TTC549 (cell line): Measurements from ENCODE around the gene NDST1.

Experiments used
- FAIRE-seq: peaks from 2 replicates; lab custom pipeline; 2012; peaks lifted over from hg19 to GRCh38; lab: Jason Lieb, UNC

The NDST1 gene

DNA sequence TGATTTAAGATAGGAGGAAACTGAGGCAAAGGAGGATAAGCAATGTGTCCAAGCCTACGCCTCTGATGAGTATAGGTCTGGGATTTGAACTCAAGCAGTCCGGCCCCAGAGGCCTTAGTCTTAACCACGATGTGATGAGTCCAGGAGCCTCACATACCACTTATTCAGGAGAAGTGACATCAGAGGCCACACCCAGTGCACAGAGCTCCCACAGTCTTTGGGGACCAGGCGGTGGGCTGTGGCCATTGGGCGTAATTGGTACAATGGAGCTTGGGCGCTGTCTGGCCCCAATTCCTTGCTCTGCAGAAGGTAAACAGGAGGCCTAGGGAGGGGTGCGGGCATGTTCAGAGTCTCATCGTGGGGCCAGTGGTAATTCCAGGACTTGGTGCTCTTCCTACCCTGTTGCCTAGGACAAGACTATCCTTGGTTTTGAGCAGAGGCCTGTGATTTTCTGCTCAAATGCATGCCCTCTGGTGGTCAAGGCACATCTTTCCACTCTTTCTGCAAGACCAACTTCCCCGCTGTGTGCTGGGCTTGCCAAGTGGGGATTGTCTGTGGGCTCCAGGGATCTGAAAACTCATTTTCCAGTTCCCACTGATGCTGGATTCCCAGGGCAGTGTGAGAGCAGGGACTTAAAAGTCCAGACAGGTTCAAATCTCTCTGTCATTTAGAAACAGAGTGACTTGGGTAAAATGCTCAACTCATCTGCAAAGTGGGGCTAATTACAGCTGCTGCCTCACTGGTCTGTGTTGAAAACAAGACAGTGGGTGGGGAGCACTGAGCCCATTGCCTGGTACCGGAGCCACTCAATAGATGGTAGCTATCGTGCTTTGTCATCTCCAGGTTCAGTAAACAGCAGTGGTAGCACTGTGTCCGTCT, 15.8 kb downstream of the NDST1 start:
- FAIRE-seq, result peak; percentile 22

DNA sequence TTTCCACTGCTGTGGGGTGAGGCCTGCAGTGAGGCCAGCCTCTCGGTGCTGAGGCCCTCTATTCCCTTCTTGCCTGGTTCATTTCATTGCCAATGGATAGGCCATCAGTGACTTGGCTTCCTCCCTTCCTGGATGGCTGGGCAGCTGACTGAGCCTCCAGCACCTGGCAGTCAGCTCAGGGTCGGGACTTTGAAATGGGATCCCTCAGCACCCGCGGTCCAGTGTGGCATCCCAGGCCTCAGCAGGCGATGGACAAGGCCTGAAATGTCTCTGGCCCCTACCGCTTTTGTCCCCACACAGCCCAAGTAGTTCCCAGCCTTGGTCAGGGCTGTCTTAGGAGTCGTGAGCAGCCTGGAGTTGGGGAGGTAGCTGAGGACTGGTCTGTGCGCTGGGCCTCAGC, 17.2 kb downstream of the NDST1 start:
- FAIRE-seq, result no peak

DNA sequence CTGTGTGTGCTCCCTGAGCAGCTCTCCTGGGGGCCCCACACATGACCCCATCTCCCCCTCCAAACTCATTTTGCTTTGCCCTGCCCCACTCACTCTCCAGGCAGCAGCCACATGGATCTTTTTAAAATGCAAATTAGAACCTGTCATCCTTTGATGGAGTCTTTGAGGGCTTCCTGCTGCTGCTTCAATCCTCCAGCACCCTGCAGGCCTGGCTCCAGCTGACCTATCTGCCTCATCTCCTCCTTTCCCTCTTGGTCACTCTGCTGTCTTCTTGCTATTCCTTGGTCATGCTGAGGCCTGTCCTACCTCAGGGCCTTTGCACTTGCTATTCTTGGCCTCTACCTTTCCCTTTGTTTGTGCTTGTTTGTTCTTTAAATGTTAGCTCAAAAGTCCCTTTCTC, 17.9 kb downstream of the NDST1 start:
- no peak for FAIRE-seq

DNA sequence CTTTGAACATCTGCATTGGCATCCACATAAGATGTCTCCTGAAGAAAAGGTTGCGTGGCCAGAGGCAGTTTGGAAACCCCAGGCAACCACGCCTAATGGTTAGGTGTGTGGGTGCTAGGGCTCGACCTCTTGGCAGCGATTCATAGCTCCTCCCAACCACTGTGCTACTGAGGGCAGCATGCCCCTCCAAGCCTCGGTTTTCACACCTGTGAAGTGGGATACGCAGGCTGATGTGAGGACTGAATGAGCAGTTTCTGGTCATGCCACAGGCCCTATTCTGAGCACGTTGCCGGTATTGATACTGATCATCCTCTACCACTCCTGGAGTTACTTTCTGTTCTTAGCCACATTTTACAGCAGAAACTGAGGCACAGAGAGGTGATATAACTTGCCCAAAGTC, 19.1 kb downstream of the NDST1 start:
- no peak for FAIRE-seq

DNA sequence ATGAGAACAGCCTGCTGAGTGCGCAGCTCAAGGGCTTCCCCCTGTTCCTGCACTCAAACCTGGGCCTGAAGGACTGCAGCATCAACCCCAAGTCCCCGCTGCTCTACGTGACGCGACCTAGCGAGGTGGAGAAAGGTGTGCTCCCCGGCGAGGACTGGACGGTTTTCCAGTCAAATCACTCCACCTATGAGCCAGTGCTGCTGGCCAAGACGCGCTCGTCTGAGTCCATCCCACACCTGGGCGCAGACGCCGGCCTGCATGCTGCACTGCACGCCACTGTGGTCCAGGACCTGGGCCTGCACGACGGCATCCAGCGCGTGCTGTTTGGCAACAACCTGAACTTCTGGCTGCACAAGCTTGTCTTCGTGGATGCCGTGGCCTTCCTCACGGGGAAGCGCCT, 19.9 kb downstream of the NDST1 start:
- FAIRE-seq, result no peak

DNA sequence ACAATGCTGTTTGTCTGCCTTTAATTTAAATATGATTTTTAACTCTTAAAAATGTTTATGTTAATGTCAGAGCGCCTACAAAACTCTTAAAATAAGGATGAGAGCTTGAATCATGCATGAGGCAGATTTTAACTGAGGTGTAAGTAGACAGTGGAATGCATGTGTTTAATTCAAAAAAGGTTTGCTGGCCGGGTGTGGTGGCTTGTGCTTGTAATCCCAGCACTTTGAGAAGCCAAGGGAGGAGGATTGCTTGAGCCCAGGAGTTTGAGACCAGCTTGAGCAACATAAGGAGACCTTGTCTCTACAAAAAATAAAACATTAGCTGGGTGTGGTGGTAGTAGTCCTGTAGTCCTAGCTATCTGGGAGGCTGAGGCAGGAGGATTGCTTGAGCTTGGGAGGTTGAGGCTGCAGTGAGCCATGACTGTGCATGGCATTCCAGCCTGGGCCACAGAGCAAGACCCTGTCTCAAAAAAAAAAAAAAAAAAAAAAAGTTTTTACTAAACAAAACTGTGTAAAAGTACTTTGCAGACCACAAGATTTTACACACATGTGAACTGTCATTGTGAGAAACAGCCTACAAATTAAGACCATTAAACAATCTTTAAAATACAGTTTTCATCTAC, 21.1 kb downstream of the NDST1 start:
- no peak for FAIRE-seq

DNA sequence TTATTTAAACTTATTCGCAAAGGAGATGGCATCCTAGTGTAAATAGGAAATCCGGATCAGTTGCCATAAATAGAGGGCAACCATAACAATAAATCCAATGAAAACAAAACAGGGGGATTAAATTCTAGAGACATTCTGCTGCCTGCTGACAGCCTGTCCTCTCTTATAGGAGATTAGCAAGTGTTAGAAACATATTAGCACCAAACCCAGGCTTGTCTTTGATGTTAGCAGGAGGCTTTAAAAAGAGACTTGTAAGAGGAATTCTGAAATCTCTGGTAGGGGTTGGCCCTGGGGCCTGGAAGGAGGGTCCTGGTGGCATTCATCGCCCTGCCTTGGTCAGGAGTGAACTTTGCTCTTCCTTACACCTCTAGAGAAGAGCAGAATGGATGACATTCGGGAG, 21.6 kb downstream of the NDST1 start:
- FAIRE-seq, result no peak

DNA sequence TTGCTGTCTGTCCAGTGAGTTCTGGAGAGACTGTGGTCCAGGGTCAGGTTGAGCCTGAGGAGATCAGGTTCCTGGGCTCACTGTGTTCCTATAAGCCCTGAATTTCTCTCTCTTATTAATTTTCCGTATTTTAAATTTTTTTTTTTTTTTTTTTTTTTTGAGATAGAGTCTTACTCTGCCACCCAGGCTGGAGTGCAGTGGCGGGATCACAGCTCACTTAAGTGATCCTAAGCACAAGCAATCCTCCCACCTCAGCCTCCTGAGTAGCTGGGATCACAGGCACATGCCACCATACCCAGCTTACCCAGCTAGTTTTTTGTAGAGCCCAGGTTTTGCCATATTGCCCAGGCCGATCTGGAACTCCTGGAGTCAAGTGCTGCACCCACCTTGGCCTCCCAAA, 22.5 kb downstream of the NDST1 start:
- FAIRE-seq, result no peak

DNA sequence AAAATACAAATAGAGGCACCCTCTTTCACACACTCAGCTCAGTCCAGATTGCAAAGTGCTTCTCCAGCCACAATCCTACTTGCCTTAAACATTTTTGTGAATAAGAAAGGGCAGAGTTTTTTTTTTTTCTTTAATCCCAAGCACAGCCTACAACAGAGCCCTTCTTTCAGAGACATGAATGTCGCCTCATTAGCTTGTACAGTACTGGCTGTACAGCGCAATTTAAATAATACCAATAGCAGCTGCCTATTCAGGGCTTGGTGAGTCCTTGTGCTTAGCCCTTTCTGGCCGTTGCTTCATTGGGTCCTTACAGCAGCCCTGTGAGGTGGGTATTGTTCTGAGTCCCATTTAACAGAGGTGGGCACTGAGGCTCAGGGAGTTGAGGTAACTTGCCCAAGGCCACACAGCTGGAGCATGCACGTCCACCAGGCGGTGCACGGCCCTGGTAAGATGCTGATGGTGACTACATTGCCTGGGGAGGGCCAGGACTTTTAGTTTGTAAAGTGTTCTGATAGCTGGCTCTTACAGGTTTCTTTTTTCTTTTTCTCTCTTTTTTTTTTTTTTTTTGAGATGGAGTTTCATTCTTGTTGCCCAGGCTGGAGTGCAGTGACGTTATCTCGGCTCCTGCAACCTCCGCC, 23.1 kb downstream of the NDST1 start:
- no peak for FAIRE-seq

DNA sequence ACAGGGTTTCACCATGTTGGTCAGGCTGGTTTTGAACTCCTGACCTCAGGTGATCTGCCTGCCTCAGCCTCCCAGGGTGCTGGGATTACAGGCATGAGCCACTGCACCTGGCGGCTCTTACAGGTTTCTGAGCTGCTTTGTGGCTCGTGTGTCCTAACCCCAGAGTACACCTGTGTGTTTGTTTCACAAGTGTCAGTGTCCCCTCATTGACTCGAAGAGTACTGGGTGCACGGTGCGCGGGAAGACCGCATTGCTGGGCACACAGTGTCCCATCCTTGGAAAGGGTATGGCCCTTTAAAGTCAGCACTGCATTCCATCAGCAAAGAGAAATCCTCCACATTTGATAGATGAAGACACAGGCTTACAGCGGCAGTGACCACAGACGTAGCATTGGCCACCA, 23.8 kb downstream of the NDST1 start:
- no peak for FAIRE-seq

DNA sequence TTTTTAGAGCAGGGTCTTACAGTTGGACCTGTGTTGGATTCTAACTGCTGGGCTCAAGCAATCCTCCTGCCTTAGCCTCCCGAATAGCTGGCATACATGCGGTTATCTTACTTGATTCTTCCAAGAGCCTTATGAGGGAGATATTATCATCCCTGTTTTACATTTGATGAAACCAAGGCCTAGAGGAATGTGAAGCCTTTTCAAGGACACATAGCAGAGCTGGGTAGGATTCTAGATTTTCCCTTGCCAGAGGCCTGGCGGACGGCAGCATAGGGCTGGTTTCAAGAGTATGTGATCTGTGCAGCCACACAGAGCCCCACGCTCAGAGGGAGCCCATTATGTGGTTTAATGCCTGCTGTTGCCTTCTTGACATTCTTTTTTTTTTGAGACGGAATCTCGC, 24.2 kb downstream of the NDST1 start:
- no peak for FAIRE-seq

DNA sequence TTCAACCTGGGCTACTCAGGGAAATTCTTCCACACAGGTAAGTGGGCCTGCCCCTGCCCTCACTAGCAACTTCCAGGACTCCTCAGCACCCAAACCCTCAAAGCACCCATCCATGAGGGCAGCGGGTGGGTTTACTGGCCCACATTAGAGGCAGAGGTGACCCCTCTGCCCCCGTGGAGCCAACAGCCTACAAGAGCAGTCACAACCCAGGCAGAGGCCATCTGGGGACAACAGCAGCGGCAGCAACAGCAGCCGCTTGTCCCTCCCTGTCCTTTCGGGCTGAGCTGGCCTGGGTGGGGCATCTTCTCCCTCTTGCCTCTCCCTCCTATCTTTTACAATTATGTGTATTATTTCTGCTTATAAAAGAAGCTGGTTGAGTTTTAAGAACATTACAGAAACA, 25.1 kb downstream of the NDST1 start:
- FAIRE-seq, result no peak

DNA sequence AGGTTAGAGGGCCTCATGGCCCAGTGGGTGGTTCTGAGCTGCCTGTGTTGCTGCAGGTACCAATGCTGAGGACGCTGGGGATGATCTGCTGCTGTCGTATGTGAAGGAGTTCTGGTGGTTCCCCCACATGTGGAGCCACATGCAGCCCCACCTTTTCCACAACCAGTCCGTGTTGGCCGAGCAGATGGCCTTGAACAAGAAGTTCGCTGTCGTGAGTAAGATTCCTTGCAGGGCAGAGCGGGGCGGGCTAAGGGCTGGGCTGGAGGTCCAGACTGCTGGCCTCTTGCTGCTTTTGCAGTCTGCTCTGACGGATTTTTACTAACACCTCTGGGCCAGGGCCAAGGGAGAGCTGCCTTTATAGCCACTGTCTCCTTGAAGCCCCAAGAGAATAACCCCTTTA, 26.9 kb downstream of the NDST1 start:
- no peak for FAIRE-seq

DNA sequence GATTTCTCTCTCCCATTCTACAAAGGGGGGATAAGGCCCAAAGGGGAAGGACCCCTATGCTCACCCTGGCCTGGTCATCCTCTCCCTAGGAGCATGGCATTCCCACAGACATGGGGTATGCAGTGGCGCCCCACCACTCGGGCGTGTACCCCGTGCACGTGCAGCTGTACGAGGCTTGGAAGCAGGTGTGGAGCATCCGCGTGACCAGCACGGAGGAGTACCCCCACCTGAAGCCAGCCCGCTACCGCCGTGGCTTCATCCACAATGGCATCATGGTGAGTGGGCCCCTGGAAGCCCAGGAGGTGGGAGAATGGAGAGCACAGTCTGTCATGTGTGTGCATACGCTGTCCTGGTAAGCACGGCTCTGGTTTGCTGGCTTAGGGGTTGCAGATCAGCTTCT, 27.7 kb downstream of the NDST1 start:
- no peak for FAIRE-seq

DNA sequence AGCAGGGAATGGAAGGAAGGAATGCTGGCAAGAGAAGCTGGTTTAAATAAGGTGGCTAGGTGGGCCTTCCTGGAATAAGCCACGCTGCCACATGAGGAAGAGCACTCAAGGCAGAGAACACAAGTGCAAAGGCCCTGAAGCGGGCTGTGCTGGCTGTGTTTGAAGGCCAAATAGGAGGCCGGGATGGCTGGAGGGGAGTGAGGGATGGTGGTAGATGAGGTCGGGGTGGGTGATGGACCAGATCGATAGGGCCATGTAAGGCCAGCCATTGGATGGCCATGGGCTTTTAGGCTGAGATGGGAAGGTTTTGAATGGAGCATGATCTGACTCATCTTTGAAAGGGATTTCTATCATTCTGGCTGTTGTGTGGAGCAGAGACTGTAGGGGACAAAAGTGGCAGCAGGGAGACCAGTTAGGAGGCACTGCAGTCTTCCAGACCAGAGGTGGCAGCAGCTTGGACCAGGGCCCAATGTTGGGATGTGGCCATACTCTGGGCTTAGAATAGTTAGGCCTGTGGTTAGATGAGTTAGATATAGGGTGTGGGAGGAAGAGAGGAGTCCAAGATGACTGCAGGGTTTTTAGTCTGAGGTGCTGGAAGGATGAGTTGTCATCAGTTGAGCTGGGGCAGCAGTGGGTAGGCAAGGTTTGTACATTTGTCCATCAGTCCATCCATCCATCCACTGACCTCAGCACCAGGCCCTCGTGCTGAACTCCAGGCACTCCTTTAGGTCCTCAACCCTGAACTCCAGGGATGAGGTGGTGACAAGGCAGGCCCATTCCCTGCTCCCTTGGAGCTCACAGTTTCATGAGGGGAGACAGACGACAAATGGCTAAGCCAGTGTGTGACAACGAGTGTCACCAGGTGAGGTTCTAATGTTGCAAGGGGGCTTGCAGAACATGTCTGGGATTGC, 30.3 kb downstream of the NDST1 start:
- no peak for FAIRE-seq

DNA sequence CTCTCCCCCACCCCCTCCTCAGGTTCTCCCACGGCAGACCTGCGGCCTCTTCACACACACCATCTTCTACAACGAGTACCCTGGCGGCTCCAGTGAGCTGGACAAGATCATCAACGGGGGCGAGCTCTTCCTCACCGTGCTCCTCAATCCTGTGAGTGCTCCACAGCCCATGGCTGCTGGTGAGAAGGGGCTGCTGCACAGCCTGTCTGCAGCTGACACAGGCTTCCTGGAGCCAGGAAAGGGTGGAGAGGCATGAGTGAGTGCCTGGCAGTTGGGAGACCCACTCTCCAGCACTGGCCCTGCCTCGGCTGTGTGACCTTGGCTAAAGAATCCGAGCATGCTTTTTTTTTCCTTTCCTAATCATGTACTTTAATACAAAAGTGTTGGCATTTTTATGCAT, 31.3 kb downstream of the NDST1 start:
- no peak for FAIRE-seq

DNA sequence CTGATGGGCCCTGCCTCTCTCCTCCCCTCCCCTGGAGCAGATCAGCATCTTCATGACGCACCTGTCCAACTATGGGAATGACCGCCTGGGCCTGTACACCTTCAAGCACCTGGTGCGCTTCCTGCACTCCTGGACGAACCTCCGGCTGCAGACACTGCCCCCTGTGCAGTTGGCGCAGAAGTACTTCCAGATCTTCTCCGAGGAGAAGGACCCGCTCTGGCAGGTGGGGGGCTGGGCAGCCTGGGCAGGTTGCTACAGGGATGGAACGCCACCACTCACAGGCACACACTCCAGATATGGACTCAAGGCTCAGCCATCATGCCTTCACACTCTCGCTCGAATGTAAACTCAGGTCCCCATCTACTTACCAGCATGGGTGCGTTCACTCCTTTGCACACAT, 32.1 kb downstream of the NDST1 start:
- FAIRE-seq, result no peak

DNA sequence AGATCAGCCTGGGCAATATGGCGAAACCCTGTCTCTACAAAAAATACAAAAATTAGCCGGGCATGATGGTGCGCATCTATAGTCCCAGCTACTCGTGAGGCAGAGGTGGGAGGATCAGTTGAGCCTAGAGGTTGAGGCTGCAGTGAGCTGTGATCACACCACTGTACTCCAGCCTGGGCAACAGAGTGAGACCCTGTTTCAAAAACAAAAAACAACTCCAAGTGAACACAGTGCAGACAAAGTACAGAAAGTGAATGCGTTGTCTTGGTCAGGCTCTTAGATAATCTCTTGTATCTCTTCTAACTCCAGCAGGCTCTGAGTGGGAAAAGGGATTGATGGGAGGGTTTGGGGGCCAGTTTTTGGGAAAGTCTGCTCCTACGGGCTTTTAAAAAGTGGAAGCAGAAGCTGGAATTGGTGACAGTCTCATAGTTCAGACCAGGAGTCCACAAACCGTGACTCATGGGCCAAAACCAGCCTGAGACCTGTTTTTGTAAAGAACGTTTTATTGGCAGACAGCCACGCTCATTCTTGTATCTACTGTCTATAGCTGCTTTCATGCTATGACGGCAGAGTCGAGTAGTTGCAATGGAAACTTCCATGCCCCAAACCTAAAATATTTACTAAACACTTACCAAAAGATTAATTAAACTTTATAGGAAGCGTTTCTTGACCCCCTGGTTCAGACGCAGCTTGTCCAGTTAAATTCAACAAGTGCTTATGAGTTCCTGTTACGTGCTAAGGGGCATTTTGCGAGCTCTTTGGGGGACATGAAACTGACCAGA, 32.9 kb downstream of the NDST1 start:
- no peak for FAIRE-seq

DNA sequence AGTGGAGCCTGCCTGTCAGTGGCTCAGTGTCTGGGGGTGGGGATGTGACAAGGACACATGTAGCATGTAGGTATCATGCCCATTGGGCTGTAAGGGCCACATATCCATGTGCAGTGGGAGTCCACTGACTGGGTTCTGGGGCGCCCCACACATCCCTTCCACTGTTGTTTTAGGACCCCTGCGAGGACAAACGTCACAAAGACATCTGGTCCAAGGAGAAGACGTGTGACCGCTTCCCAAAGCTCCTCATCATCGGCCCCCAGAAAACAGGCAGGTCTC, 33.4 kb downstream of the NDST1 start:
- FAIRE-seq, result no peak

DNA sequence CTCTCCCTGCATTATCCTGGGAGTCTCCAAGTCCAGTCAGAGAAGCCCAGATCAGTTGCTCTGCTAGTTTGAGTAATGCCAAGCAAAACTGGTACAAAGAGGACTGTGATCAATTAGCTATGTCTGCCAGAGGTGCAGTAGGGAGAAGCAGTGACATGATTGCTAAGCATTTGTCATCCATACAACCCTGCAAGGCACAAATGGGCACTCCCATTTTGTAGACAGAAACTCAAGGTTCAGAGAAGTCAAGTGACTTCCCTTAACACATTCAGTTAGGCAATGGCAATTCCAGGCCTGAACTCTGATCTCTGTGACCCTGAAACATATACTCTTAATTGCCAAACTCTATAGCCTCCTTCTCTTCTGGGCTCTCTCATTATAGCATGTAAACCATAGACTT, 34.0 kb downstream of the NDST1 start:
- FAIRE-seq, result no peak

DNA sequence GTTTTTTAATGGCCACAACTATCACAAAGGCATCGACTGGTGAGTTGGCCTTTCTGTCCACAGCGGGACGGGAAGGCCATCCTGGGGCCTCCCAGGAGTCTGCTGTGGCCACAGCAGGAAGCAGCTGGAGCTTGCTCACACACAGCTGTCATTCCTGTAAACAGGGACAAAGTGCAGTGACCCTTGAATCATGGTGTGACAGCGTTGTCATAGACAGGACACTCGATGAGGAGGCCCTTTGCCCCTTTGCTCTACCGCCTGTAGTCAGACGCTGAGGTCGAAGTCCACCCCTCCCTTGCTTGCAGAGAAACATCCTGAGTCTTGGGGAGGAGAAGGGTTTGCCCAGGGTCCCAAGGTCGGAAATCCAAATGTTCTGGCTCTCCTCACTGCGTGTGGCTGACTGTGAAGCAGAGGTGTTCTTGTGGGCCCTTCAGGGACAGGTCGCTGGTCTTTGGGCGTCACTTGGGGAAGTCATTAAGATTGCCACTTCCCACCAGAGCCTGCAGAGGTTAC, 35.1 kb downstream of the NDST1 start:
- FAIRE-seq, result no peak
